Testis (tissue), 5 donors: ENCODE measurements around the gene TMEM63C. TPM values are rescaled to one million over a fixed set of nuclear protein-coding genes. Genes with fewer than 3 reads are reported as not detected.

ENCODE experiments used
- DNase-seq: peaks from one replicate; pipeline ENCODE4 v3.0.0-alpha.2; 2019
- H3K27ac ChIP-seq, 2 donors: fragments of 200-600 bp; sonication (generic); one replicate each; pipeline ENCODE4 v1.5.1; 2019
- H3K27me3 ChIP-seq: fragments of 200-600 bp; sonication (generic); one replicate; pipeline ENCODE4 v1.5.1; 2019
- H3K36me3 ChIP-seq: fragments of 200-600 bp; sonication (generic); one replicate; pipeline ENCODE4 v1.5.1; 2017; ENCODE audit warnings: low read depth; ENCODE audit errors: missing control alignments
- H3K4me1 ChIP-seq: fragments of 200-600 bp; sonication (generic); one replicate; pipeline ENCODE4 v1.5.1; 2019
- H3K4me3 ChIP-seq, 2 donors: fragments of 200-600 bp; sonication (generic); one replicate each; pipeline ENCODE4 v1.5.1; 2017 to 2019
- H3K9me3 ChIP-seq: fragments of 200-600 bp; sonication (generic); one replicate; pipeline ENCODE4 v1.5.1; 2017
- POLR2A ChIP-seq: fragments of 450-650 bp; IDR thresholded peaks from one replicate; pipeline ENCODE4 v1.6.1; 2017; ENCODE audit warnings: antibody characterized with exemption, mild to moderate bottlenecking, moderate library complexity
- WGBS, 2 donors: methylation state at CpG; one replicate each; pipeline ENCODE4 v1.1.5; 2018; 5-methylcytosine and 5-hydroxymethylcytosine counted together
- intact Hi-C: fragments of 100-400 bp; cut with DNase I; formaldehyde crosslinking; loops from one replicate; pipeline ENCODE4 v1.15.1; 2023; ENCODE audit warnings: low total_unique reads
- long read RNA-seq, 2 donors: transcript quantifications; one replicate each; lab custom pipeline, GENCODE V29; 2026
- polyA plus RNA-seq: library from polyadenylated mRNA; stranded (reverse); fragments of 350-450 nt; fragmentation: Illumina TruSeq; extraction: RNeasy Lipid Tissue Mini Kit (QIAGEN cat#74804); gene quantifications from one replicate; pipeline ENCODE4 v1.2.3, GENCODE V29; 2014; ENCODE audit warnings: low read depth, low replicate concordance; ENCODE audit not compliant: insufficient read depth
- total RNA-seq, 2 donors: library from RNA; depleted of rRNA; stranded (reverse); fragments of >200 nt; gene quantifications; one replicate each; pipeline ENCODE4 v1.2.3, GENCODE V29; 2016
- TF ChIP-seq, protein P1 (sequence below), 3 experiments: fragments of 450-650 bp in 2 of 3; fragments of 200-600 bp in 1 of 3; sonication (generic) in 1 of 3; IDR thresholded peaks; one replicate each; pipeline ENCODE4 v1.5.1; 2016 to 2019; ENCODE audit warnings: antibody characterized with exemption in 3 of 3, mild to moderate bottlenecking in 2 of 3, moderate library complexity in 1 of 3

Gene TMEM63C, protein sequence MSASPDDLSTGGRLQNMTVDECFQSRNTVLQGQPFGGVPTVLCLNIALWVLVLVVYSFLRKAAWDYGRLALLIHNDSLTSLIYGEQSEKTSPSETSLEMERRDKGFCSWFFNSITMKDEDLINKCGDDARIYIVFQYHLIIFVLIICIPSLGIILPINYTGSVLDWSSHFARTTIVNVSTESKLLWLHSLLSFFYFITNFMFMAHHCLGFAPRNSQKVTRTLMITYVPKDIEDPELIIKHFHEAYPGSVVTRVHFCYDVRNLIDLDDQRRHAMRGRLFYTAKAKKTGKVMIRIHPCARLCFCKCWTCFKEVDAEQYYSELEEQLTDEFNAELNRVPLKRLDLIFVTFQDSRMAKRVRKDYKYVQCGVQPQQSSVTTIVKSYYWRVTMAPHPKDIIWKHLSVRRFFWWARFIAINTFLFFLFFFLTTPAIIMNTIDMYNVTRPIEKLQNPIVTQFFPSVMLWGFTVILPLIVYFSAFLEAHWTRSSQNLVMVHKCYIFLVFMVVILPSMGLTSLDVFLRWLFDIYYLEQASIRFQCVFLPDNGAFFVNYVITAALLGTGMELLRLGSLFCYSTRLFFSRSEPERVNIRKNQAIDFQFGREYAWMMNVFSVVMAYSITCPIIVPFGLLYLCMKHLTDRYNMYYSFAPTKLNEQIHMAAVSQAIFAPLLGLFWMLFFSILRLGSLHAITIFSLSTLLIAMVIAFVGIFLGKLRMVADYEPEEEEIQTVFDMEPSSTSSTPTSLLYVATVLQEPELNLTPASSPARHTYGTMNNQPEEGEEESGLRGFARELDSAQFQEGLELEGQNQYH
- total RNA-seq (10 to 100 TPM; 14.1 to 20.7 TPM), polyA plus RNA-seq (21.0 TPM)
- long read RNA-seq, donor 1 = 0 reads
- long read RNA-seq, donor 2 = 0 reads

DNA sequence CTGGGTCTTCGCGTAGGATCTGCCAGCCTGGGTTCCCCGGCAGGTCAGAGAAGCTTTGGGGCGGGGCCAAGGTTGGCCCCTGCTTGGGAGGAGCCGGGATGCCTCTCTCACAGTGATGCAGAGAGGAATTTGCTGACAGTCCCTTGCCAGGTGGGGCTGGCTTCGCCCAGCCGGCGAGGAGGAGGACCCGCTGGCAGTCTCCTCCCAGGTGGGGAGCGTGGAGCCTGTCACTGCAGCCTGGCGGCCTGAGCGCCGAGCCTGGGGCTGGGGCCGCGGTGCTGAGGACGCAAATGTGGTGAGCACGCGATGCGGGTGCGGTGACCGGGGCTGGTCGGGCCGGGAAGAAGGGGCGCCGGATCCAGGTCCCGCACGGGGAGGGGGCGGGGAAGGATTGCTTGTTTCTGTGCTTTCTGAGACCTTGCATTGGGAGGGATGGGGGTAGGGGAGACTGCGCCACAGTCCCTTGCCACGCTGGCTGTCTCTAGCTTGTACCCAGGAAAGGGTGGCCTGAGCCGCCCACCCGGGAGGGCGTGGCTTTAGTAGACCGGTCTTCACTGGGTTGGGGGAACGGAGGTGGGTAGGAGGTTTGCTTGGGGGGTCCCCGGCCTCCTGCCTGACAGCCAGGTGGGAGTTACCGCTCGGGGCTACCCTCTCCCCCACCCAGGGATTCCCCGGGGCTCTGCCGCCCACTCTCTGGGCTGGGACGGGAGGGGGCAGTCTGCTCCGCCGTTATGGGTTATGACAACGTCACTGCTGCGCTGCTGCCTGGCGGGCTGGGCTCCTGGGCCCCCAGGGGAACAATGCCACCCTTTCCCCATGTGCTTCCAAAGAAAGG, at the start of gene TMEM63C:
Gene TMEM63C, plus strand, starts transcription at position 196 of the 835 bp plus-strand sequence. CDS start 37,016 bp downstream, outside the sequence.
- no peaks in the 10 kb centered on the region for H3K27me3 ChIP-seq
- intact Hi-C loops = no loop called here
- TF ChIP-seq POLR2A = no peak
- TF ChIP-seq, protein P1, sequence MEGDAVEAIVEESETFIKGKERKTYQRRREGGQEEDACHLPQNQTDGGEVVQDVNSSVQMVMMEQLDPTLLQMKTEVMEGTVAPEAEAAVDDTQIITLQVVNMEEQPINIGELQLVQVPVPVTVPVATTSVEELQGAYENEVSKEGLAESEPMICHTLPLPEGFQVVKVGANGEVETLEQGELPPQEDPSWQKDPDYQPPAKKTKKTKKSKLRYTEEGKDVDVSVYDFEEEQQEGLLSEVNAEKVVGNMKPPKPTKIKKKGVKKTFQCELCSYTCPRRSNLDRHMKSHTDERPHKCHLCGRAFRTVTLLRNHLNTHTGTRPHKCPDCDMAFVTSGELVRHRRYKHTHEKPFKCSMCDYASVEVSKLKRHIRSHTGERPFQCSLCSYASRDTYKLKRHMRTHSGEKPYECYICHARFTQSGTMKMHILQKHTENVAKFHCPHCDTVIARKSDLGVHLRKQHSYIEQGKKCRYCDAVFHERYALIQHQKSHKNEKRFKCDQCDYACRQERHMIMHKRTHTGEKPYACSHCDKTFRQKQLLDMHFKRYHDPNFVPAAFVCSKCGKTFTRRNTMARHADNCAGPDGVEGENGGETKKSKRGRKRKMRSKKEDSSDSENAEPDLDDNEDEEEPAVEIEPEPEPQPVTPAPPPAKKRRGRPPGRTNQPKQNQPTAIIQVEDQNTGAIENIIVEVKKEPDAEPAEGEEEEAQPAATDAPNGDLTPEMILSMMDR (IDR thresholded peaks at IDR 0.05) = no peak
- no peaks in the 10 kb centered on the region for H3K36me3 ChIP-seq
- DNase-seq = peak; percentile 71
- H3K27ac ChIP-seq = no peak within 1 kb of the TSS
- 0 to 1% methylated on average over 27 to 44 of the region's 46 CpGs for WGBS, 2 donors
- no peaks in the 10 kb centered on the region for H3K4me1 ChIP-seq
- peak within 1 kb of the TSS; percentile 34 to 55 for H3K4me3 ChIP-seq
- no peaks in the 10 kb centered on the region for H3K9me3 ChIP-seq

DNA sequence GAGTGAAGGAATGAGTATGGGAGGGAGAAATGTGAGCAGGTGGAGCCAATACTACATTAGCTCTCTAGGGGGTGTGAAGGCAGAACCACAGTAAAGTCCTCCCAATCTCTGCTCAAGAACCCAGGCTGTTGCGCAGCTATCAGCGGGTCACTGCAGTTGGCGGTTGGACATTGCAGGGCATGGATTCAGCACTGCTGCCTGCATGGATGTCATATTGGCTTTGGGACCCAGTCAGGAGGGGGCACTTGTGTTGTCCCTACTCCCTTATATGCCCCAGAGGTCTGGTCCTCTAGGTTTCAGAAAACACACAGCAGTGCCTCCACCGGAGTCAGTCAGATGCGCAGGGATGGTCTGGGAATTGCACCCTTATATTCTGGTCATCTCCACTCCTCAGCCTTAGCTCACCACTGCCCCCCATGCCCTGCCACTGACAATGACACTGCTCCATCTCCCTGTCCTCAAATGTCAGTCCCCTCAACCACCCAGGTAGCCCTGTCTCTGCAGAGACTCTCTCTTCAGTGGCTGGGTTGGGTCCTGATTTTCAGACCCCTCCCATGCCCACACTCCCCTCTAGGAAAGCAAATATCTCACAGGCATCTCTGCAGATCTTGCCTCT, 49.6 kb upstream of the TMEM63C start:
- H3K9me3 ChIP-seq = no peaks in the 10 kb centered on the region
- DNase-seq = no peak
- TF ChIP-seq POLR2A = no peak
- TF ChIP-seq, protein P1 (IDR thresholded peaks at IDR 0.05) = no peak
- no peaks in the 10 kb centered on the region for H3K4me1 ChIP-seq
- no peak overlapping the region for H3K4me3 ChIP-seq
- intact Hi-C loops = no loop called here
- H3K36me3 ChIP-seq = no peaks in the 10 kb centered on the region
- WGBS, 2 donors = 89 to 93% methylated on average over 5 of the region's 5 CpGs
- H3K27me3 ChIP-seq = no peaks in the 10 kb centered on the region
- H3K27ac ChIP-seq = no peak overlapping the region

DNA sequence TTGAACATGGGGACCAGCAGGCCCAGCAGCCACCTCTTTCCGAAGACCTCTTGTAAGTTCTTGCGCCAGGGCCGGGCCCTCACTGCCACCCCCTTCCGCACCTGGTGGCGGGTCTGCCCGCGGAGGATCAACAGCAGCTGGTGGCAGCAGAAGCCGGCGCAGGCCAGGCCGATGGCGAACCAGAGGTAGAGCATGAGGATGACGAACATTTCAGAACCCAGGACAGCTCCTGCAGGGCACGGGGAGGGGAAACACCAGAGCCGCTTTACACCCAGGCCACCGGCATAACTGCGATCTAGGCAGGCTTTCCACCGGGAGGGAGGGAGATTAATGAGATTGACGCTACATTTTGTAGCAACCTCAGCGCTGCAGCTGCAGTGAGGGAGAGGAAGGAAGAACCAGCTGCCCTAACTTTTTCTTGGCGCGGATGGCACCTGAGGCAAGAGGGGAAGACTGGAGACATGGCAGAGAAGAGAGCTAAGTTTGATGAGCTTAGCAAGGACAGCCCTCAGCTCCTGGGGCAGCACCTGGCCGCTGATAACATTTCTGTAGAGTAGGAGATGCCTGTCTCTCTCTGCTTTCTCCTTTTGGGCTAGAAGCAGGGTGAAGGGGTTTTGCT, 47.8 kb upstream of the TMEM63C start:
- intact Hi-C loops = no loop called here
- Histone ChIP-seq H3K27me3 (no peaks in the 10 kb centered on the region), H3K9me3 (no peaks in the 10 kb centered on the region), H3K4me3 (no peak overlapping the region), H3K36me3 (no peaks in the 10 kb centered on the region), H3K4me1 (no peaks in the 10 kb centered on the region), H3K27ac (no peak overlapping the region)
- 6 to 8% methylated on average over 11 to 22 of the region's 22 CpGs for WGBS, 2 donors
- no peak for TF ChIP-seq POLR2A
- TF ChIP-seq, protein P1 (IDR thresholded peaks at IDR 0.05) = no peak
- DNase-seq = peak; percentile 74

DNA sequence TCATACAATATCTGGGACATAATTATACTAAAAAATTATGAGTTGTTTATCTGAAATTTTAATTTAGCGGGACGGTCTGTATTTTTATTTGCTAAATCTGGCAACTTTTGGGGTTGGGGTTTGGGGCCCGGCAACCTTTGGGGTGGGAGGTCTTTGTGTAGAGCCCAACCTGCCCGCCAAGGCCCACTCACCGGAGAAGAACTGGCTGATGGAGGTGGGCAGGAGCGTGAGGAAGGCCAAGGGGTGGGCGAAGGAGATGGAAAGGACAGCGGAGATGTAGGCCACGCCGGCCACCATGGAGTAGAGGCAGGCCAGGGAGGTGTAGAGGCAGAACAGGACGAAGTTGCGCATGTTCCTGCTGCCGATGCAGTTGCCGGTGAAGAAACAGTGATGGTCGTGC, 42.6 kb upstream of the TMEM63C start:
- H3K9me3 ChIP-seq = no peaks in the 10 kb centered on the region
- 67 to 72% methylated on average over 15 of the region's 15 CpGs for WGBS, 2 donors
- no peak for DNase-seq
- no peak overlapping the region for H3K4me3 ChIP-seq
- H3K36me3 ChIP-seq = no peaks in the 10 kb centered on the region
- intact Hi-C loops = no loop called here
- H3K27ac ChIP-seq = no peak overlapping the region
- no peaks in the 10 kb centered on the region for H3K27me3 ChIP-seq
- peaks cover 10% of the 10 kb centered on the region for H3K4me1 ChIP-seq
- TF ChIP-seq, protein P1 (IDR thresholded peaks at IDR 0.05) = no peak
- TF ChIP-seq POLR2A = no peak
